GM12864 (cell line): ENCODE measurements around the gene HYLS1.

Source experiments
- DNase-seq: peaks from one replicate; pipeline ENCODE4 v3.0.0-alpha.2; 2011; ENCODE audit warnings: low read depth
- H3K4me3 ChIP-seq: 2 replicates; pipeline ENCODE4 v1.5.1; 2011; ENCODE audit warnings: mild to moderate bottlenecking, low read depth, low read length, control low read depth
- TF ChIP-seq, protein P1 (sequence below): IDR thresholded peaks from 2 replicates; pipeline ENCODE4 v1.5.1; 2011; ENCODE audit warnings: low read depth, mild to moderate bottlenecking, moderate library complexity, low read length, control low read depth, inconsistent platforms; ENCODE audit errors: missing control alignments

Gene HYLS1

DNA sequence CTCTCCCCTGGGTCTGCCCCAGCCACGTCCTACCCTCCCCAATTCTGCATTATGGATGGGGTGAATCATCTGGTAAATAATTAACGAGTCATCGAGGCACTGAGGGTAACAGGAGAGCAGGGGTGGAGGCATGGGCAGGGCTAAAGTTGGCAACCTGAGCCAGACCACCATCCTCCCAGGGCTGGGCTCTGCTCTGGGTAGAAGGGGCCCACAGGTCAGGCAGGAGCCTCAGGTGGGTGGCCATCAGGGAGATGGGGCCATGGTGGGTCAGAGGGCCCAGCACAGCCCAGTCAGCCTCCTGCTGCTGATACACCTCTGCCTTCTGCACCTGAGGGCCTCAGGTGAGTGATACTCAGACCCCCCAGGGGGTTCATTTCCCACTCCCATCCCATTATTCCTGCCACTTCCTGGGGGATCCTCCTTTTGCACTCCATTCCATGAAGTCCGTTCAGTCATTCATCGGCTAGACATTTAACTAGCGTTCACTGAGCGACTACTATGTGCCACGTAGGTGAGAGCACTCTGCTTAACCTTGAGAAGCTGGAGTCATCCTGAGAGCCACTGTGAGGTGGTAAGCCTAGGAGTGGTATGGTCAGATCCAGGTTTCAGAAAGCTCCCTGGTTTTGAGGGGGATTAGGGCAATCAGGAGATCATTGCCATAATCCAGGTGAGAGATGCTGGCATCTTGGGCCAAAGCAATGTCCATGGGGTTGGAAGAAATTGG is 58.5 kb downstream of the HYLS1 start, which contains the start of gene VSIG10L2:
TSS of gene VSIG10L2 (plus strand) at position 248 of the 724 bp plus-strand sequence. CDS start at position 260, 12 bp downstream.
- H3K4me3 ChIP-seq, result no peak within 1 kb of the TSS
- TF ChIP-seq, protein P1, sequence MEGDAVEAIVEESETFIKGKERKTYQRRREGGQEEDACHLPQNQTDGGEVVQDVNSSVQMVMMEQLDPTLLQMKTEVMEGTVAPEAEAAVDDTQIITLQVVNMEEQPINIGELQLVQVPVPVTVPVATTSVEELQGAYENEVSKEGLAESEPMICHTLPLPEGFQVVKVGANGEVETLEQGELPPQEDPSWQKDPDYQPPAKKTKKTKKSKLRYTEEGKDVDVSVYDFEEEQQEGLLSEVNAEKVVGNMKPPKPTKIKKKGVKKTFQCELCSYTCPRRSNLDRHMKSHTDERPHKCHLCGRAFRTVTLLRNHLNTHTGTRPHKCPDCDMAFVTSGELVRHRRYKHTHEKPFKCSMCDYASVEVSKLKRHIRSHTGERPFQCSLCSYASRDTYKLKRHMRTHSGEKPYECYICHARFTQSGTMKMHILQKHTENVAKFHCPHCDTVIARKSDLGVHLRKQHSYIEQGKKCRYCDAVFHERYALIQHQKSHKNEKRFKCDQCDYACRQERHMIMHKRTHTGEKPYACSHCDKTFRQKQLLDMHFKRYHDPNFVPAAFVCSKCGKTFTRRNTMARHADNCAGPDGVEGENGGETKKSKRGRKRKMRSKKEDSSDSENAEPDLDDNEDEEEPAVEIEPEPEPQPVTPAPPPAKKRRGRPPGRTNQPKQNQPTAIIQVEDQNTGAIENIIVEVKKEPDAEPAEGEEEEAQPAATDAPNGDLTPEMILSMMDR, result no peak
- DNase-seq, result no peak

DNA sequence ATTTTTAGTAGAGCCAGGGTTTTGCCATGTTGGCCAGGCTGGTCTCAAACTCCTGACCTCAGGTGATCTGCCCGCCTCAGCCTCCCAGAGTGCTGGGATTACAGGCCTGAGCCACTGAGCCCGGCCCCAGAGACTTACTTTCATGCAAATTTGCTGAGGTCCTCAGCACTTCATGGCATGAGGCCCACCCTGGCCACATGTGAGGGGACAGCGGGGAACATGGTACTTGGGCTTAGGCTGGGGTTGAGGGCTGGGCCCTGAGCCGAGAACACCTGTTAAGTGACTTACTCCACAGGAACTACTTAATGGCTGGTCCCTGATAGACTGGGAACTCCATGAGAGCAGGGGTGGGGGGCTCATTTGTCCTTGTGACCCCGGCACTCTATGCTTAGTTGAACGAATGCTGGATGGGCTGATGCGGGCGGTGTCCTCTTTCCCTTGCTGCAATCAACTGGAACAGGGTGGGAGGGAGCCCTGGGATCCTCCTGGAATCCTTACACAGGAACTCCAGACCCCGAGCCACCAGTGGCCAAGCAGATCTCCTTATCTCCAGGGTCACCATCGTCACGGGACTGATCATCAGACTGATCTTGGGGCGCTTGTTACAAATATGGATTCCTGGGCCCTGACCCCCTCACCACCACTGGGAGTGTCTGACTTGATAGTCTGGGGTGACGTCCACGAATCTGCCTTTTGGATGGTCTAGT is 59.4 kb downstream of the HYLS1 start:
- no peak for DNase-seq
- H3K4me3 ChIP-seq, result no peak overlapping the region
- TF ChIP-seq, protein P1, result no peak

GRCh38 chr11:125947419-125948277 is 60.2 kb downstream of the HYLS1 start:
- no peak for DNase-seq
- H3K4me3 ChIP-seq, result no peak overlapping the region
- TF ChIP-seq, protein P1, result no peak

DNA sequence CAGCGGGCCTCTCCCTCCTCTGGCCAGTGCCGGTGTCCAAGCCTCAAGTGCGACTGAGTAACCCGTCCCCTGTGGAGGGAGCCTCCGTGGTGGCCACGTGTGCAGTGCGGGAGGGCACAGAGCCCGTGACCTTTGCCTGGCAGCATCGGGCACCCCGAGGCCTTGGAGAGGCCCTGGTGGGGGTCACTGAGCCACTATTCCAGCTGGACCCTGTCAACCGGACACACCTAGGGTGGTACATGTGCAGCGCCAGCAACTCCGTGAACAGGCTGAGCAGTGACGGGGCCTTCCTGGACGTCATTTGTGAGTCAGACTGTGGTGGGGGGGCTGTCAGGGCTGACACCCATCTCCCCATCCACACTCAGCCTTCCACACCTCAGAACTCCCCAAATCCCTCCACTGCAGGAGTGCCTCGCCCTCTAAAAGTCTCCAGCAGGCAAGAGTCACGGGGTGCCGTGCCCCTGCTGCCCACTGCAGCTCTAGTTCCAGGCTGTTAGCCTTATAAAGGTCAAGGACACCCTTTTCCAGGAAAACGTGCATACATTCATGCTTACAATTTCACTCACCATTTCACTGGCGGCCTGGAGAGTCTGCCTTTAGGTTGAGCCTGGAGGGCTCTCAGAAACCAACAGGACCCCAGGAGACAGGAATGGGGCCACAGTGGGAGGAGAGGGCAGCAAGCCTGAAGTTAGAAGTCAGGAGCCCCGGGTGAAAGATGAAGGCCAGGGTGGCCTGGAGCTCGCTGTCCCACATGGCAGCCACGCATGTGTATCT is 61.0 kb downstream of the HYLS1 start:
- no peak overlapping the region for H3K4me3 ChIP-seq
- no peak for DNase-seq
- TF ChIP-seq, protein P1, result no peak

DNA sequence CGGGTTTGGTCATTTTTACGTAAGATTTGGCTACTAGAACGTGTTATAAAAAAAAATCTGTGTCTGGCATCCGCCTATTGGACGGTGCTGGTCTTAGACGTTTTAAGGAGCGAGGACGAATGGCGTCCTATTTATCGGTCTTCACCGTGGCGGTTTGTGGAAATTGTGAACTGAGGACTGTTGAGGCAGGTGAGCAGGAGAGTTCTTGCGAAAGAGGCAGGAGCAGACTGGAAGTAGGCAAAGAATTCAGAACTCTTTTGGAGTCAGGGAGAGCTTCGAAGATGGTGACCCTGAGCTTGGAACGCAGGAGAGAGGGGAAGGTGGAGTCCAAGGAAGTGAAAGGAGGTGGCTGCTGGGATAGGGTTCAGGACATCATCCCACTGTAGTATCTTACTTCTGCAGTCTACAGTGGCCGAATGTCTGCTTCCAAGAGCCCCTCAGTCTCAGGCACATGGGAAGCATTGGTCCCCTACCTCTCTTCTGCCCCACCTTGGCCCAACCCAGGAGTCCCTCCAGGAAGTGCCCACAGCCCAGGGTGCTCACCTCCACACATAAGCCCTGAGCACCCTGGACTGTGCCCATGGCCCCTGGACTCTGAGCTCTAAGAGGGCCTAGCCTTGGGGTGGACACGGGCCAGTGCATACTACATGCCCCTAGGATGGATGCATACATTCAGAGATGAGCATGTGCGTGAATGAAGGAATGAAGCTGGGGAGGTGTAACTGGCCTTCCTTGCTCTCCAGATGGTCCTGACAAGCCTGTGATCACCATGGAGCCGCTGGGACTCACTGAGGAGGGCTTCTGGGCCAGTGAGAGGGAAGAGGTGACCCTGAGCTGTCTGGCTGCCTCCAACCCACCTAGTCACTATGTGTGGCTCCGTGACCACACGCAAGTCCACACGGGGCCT is 62.1 kb downstream of the HYLS1 start:
- no peak for DNase-seq
- TF ChIP-seq, protein P1, result no peak
- H3K4me3 ChIP-seq, result no peak overlapping the region
